Ishikawa (cell line): Measurements from ENCODE around the gene TAF1A.

Experiments
- CEBPB ChIP-seq: IDR thresholded peaks from 2 replicates; pipeline ENCODE4 v1.6.1; 2012
- CREB1 ChIP-seq: IDR thresholded peaks from 2 replicates; pipeline ENCODE4 v1.6.1; 2012; ENCODE audit warnings: low read depth
- EGR1 ChIP-seq: IDR thresholded peaks from 2 replicates; pipeline ENCODE4 v1.6.1; 2012
- EP300 ChIP-seq: IDR thresholded peaks from 2 replicates; pipeline ENCODE4 v1.6.1; 2012; ENCODE audit warnings: borderline replicate concordance
- FOXM1 ChIP-seq: IDR thresholded peaks from 2 replicates; pipeline ENCODE4 v1.6.1; 2012; ENCODE audit warnings: low read depth, borderline replicate concordance
- NFIC ChIP-seq: IDR thresholded peaks from 2 replicates; pipeline ENCODE4 v1.6.1; 2012
- RAD21 ChIP-seq: IDR thresholded peaks from 2 replicates; pipeline ENCODE4 v1.6.1; 2012; ENCODE audit warnings: low read depth
- REST ChIP-seq: IDR thresholded peaks from 2 replicates; pipeline ENCODE4 v1.6.1; 2012; ENCODE audit warnings: low read depth, mild to moderate bottlenecking
- TAF1 ChIP-seq: IDR thresholded peaks from 2 replicates; pipeline ENCODE4 v1.6.1; 2012; ENCODE audit warnings: low read depth, mild to moderate bottlenecking
- TCF12 ChIP-seq: IDR thresholded peaks from 2 replicates; pipeline ENCODE4 v1.6.1; 2012; ENCODE audit warnings: low read depth
- TEAD4 ChIP-seq: IDR thresholded peaks from 2 replicates; pipeline ENCODE4 v1.6.1; 2012
- YY1 ChIP-seq: IDR thresholded peaks from 2 replicates; pipeline ENCODE4 v1.6.1; 2012; ENCODE audit warnings: low read depth
- ZBTB7A ChIP-seq: IDR thresholded peaks from 2 replicates; pipeline ENCODE4 v1.6.1; 2012; ENCODE audit warnings: low read depth
- TF ChIP-seq, protein P1 (sequence below): IDR thresholded peaks from 2 replicates; pipeline ENCODE4 v1.6.1; 2012
- TF ChIP-seq, protein P2 (sequence below): IDR thresholded peaks from 2 replicates; pipeline ENCODE4 v1.6.1; 2012

TAF1A gene

DNA sequence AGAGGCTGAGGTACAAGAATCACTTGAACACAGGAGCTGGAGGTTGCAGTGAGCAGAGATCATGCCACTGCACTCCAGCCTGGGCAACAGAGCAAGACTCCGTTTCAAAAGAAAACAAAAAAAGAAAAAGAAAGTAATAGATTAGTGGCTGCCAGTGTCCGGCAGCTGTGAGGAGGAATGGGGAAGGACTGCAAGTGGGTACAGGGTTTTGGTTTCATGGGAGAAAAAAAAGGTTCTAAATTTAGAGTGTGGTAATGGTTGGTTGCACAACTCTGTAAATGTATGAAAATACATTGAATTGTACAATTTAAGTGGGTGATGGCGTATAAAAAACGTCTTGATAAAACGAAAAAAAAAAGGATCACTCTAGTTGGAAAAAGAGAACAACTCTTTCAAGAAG, 6.7 kb downstream of the TAF1A start:
- TF ChIP-seq YY1, result no peak
- TF ChIP-seq TCF12, result no peak
- no peak for TF ChIP-seq FOXM1
- no peak for TF ChIP-seq ZBTB7A
- no peak for TF ChIP-seq EP300
- TF ChIP-seq TEAD4, result no peak
- no peak for TF ChIP-seq TAF1
- TF ChIP-seq CREB1, result no peak

DNA sequence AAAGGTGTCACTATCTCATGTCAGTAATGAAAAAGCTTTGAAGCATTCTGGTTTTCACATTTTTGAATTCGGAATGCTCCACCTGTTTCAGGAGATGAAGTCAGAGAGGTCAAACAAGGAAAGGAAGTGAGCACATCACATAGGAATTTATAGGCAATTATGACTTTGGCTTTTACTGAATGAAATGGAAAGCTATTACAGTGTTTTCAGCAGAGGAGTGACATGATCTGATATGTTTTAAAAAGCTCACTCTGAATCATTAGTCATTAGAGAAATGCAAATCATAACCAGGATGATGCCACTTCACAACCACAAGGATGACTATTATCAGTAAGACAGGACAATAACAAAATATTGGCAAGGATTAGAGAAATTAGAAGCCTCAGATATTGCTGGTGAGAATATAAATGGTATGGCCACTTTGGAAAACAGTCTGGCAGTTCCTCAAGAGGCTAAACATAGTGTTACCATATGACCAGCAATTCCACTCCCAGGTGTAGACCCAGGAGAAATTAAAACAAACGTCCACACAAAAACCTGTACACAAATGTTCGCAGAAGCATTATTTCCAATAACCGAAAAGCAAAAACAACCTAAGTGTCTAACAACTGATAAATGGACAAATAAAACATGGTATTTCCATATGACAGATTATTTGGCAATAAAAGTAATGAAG, 7.5 kb downstream of the TAF1A start:
- TF ChIP-seq EGR1, result no peak
- TF ChIP-seq, protein P1, sequence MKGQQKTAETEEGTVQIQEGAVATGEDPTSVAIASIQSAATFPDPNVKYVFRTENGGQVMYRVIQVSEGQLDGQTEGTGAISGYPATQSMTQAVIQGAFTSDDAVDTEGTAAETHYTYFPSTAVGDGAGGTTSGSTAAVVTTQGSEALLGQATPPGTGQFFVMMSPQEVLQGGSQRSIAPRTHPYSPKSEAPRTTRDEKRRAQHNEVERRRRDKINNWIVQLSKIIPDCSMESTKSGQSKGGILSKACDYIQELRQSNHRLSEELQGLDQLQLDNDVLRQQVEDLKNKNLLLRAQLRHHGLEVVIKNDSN, result no peak
- no peak for TF ChIP-seq CREB1
- TF ChIP-seq CEBPB, result no peak
- TF ChIP-seq RAD21, result no peak
- no peak for TF ChIP-seq NFIC
- TF ChIP-seq TEAD4, result no peak
- no peak for TF ChIP-seq EP300
- TF ChIP-seq TCF12, result no peak
- no peak for TF ChIP-seq YY1
- TF ChIP-seq TAF1, result no peak
- no peak for TF ChIP-seq ZBTB7A
- TF ChIP-seq, protein P2, sequence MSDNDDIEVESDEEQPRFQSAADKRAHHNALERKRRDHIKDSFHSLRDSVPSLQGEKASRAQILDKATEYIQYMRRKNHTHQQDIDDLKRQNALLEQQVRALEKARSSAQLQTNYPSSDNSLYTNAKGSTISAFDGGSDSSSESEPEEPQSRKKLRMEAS, result no peak
- TF ChIP-seq REST, result no peak
- no peak for TF ChIP-seq FOXM1

- TF ChIP-seq CEBPB (no peak), ZBTB7A (no peak), RAD21 (no peak), TEAD4 (no peak), YY1 (no peak), EGR1 (no peak), TCF12 (no peak), REST (no peak), TAF1 (no peak), FOXM1 (no peak), EP300 (no peak), NFIC (no peak), CREB1 (no peak)
- TF ChIP-seq, protein P1, result no peak
- TF ChIP-seq, protein P2, result no peak
Measured at GRCh38 chr1:222579316-222579715, 10.4 kb downstream of the TAF1A start.

GRCh38 chr1:222570837-222571236, 18.9 kb downstream of the TAF1A start:
- TF ChIP-seq REST (no peak), RAD21 (no peak), NFIC (no peak), TCF12 (no peak), TEAD4 (no peak), CREB1 (no peak), FOXM1 (no peak), TAF1 (no peak), CEBPB (no peak), ZBTB7A (no peak)
